Skeletal muscle cell (primary cell): Measurements from ENCODE around the gene HDC.

ENCODE experiments used
- DNase-seq: peaks from one replicate; pipeline ENCODE4 v3.0.0-alpha.2; 2010; ENCODE audit warnings: low read depth
- H3K4me3 ChIP-seq: 2 replicates; pipeline ENCODE4 v1.5.1; 2011; ENCODE audit warnings: low read depth, mild to moderate bottlenecking, control low read depth, low read length, moderate library complexity

The HDC gene

DNA sequence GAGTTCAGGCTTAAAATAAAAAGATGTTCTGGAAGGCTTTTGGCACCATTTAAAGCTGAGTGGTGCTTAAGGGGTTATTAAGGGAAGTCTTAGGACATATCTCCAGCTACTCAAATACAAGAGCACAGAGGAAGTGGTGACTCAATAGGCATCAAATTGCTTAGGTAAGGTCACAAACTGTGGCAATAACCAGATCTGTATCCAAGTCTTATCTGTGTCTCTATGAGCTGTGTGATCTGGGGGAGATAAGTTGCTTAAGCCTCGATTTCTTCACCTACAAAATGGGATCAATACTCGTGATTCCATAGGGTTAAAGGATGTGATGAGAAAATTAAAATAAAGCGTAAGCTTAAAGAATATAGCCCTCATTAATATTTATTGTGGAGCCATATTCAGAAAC, 7.6 kb downstream of the HDC start:
- no peak overlapping the region for H3K4me3 ChIP-seq
- peak; percentile 50 for DNase-seq

DNA sequence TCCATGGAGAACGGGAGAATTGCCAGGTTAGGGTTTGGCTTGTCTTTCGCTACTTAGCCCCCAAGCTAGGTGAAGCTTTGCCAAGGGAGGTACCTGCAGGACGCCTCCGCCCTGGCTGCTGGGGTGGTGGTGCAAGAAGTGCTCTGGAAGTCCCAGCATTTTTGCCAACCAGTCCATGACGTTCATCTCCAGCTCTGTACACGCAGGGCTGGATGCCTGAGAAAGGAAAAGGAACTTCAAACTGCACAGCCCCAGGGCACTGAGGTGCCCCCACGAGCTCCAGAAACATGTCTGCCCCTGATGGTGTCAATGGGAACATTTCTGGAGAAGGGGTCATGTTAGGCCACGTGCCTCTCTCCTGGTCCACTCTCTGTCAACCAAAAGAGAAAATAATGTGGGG, 8.2 kb downstream of the HDC start:
- no peak for DNase-seq
- no peak overlapping the region for H3K4me3 ChIP-seq

DNA sequence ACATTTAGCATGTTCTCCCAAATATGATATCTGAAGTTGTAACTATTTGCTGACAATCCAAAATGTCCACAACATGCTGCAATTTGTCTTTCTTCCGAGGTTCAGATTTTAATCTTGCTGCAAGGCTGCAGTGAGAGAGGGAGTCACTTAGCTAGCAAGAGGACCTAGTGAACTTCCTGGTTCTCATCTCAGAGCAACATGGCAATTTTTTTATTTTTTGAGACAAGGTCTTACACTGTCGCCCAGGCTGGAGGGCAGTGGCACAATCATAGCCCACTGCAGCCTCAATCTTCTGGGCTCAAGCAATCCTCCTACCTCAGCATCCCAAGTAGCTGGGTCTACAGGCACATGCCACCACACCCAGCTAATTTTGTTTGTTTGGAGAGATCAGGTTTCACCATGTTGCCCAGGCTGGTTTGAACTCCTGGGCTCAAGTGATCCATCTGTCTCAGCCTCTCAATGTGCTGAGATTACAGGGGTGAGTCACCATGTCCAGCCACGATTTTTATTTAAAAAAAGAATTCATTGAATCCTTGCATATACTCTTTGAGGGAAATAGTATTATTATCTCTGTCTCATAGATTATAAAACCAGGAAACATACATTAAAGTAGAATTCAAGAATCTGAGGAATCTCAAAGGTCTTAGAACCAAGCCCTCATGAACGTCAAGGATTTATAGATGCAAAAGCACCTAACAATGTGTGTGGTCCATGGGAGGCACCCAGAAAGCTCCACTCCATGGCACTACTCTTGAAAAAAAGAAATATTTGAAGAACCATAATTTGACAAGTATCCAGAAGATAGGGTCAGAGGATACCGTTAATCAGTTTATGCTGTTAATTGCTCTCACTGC, 9.1 kb downstream of the HDC start:
- no peak overlapping the region for H3K4me3 ChIP-seq
- DNase-seq: peak; percentile 25

DNA sequence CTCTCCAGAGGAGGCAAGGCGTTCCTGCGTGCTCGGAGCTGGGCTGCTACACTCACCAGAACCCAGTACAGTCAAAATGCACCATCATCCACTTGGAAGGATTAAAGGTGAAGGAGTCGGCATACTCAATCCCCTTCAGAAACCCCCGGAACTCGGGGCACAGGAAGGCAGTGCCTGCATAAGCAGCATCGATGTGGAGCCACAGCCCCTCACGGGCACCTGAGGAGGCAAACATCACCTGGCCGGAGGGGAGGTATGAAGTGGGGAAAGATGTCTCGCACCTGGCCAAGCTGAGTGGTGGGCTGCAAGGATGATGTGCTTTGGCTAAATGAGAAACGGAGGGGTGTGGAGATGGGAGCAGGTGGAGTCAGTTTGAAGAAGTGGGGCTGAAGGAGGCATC, 13.0 kb downstream of the HDC start:
- no peak for DNase-seq
- H3K4me3 ChIP-seq: no peak overlapping the region

DNA sequence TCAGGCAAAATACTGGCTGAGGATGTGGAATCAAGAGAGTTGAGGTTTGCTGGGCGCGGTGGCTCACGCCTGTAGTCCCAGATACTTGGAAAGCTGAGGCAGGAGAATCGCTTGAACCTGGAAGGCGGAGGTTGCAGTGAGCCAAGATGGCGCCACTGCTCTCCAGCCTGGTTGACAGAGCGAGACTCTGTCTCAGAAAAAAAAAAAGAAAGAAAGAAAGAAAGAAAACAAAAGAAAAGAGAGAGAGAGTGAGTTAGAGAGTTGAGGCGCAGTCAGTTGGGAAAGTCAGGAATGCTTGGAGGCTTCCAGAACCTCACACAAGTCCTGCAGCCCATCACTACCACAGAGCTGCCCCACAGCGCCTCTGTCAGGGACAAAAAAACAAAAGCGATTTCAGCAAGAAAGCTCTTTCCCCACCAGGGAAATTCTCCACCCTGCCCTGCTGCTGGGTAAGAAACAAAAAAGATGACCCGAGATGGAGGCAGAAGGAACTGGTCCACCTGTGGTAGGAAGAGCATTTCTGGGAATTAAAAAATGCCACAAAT, 13.8 kb downstream of the HDC start:
- H3K4me3 ChIP-seq: no peak overlapping the region
- DNase-seq: no peak

DNA sequence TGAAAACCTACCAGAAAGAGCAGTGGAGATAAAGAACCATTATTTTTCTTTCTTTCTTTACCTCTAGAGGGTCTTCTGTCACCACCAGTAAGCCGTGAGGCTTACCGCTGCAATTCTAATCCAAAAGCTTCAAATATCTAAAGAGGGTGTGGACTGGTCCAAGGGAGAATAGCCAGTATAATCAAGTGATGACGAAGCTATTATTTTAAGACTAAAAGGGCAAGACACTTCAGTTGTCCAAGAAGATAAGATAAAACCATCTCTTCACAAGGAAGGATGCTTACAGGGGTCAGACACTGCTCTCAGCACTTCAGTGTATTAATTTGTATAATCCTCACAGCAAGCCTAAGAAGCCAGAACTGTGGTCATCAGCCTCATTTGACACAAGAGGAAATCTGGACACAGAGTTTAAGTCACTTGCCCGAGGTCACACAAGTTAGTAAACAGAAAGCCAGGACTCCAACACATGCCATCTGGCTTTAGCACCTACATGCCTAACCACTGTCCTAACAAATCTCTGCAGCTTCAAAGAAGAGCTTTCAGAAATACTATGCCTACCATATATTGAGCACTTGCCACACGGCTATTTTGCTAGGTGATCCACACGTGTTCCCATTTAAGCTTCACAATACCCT, 14.6 kb downstream of the HDC start:
- H3K4me3 ChIP-seq: no peak overlapping the region
- no peak for DNase-seq

DNA sequence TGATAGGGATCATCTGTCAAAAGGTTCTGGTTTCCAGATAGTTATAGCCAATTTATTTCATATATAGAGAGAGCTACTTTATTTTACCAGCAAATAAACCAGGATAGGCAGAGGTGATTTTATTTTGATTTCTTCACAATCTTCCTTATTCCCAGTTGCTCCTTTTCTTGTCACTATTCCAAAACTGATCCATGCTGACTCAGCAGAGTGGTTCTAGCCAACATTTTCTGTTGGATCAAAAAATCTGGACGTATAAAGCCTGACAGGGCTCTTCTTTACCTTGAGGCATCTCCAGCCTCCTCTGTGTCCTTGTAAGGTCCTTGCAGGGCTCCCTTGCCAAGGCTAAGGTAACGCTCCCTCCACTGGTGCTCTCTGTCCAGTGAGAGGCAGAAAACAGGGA, 15.8 kb downstream of the HDC start:
- DNase-seq: no peak
- no peak overlapping the region for H3K4me3 ChIP-seq

DNA sequence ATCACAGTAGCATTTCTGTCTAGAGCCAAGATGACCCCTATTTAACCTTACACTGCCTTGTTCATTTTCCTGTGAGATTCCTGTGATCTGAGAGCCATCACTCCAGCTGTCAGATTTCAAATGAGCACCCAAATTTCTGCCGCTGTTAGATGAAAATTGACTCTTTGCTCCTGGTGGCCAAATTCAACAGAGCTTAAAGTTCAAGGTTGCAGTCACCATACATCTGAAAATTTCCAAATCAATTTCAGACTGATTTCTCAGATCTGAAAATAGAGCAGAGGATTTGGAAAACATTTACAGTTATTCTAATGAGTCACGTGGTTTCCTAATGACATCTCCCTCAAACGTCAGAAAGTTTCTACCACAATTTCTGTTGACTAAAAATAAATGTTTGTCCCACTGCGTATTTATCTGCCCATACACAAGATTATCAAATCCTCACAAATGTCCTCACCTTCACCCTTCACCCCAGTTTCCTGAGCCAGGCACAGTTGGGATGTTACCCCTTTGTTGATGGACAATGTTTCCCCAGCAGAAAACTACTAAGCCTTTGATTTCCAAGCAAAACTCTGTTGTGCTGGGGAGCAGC, 16.4 kb downstream of the HDC start:
- no peak for DNase-seq
- no peak overlapping the region for H3K4me3 ChIP-seq

DNA sequence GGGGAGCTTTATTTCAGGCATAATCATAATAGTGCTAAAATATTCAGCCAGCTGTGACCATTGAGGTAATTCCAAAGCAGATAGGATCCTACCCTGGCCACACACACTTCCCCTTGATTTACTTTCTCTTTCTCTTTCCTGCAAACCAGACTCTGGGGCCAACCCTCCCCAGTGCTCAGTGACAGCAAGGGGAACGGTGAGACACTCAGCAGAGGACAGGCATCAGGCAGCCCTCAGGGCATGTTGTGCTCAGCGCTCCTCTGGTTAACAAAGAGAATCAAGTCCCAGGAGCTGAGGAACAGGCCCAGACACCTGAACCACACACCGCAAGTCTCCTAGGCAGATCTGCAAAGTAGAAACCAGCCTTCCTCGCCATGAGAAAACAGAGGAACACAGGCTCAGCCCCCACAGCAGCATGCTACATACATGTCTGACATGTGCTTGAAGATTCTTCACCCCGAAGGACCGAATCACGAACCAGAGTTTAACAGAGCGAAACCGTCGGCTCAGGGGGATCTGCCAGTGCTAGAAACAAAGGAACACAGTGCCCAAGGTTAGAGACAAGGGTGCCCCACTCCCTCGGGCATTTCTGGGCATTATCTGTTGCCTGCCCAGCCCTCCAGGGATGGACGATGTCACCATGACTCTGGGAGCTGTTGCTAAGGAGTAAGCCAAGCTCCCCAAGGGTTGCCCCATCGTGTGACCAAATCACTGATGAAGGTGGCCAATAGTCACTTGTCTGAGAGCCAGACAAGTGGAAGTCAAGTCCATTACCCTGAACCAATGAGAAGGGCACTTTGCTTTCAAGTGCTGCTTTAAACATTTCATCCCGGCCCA, 17.5 kb downstream of the HDC start:
- no peak for DNase-seq
- no peak overlapping the region for H3K4me3 ChIP-seq

DNA sequence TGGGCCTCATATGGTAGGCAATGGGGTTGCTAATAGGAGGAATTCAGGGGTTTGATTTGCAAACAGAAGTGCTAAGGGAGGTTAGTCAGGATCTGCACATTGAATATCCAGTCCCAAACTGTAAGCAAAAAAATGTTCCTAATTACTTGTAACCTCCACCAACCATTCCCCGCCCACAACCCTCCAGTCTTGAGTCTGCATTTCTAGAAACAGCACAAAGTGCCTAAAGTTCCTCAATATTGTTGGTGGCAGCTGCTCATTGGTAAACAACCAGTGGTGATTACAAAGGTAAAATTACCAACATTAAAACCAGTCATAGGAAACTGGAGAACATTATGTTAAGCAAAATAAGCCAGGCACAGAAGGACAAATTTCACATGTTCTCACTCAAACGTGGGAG, 18.9 kb downstream of the HDC start:
- H3K4me3 ChIP-seq: no peak overlapping the region
- no peak for DNase-seq

DNA sequence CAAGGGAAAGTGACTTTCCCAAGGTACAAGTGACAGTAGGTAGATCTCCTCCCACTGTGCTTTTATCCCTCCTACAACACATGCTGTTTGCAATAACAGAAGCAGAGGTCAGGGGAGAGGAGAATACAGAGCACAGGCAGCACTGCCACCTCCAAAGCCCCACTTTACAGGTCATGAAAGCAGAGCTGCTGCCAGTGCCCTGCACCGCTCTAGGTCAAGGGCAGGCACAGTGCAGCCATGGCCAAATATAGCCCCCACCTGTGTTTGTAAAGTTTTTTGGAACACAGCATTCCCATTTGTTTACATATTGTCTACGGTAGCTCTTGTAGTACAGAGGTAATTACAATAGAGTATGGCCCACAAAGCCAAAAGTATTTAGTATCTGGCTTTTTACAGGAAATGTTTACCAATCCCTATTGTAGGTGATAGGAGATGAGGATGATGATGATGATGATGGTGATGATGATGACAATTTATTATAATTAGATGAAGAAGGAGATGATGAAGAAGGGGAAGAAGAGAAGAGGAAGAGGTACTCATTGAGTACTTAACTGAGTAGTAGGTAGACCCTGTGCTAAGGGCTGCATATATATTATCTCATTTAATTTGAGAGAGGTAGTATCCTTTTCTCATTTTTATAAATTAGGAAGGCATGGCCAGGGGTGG, 20.4 kb downstream of the HDC start:
- H3K4me3 ChIP-seq: no peak overlapping the region
- DNase-seq: no peak

DNA sequence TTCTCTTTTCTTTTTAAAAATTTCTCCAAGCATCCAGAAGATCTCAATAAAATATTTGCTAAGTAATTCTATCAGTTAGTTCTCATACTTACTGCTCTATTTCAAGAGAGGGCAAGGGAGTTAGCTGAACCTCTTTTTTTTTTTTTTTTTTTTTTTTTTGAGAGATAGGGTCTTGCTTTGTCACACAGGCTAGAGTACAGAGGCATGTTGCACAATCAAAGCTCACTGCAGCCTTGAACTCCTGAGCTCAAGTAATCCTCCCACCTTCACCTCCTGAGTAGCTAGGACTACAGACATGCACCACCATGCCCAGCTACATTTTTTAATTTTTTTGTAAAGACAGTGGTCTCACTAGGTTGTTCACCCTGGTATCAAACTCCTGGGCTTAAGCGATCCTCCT, 21.4 kb downstream of the HDC start:
- no peak overlapping the region for H3K4me3 ChIP-seq
- no peak for DNase-seq

DNA sequence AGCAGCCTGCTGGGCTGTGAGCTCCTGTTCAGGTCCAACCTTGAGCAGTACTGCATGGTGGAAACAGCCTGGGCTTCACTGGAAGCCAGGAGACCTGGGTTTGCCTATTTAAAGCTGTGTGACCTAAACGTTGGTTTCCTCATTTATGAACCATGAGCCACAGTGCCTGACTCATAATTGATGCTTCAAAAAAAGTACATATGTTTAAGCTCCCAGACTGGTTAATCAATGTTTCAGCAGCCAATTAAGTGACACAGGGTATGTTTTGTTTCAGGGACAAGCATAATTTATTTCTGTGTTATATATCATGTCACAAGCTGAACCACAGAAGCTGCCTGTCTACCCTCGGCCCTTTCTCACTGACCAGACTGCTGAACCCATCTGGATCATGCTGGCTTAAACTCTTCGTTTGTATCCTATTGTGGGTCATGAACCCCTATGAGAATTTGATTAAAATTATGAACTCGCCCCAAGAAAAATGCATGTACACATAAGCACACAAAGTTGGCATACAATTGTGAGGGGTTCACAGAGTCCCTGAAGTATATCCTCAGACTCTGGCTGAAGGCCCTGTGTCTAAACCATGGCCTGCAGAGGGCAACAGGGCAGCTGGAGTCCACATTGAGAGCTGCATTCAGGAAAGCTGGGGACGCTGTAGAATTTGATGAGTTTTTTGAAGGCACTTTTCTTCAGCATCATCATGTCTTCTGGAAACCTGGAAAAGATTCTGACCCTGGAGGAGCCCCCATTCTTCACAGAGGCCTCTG, 23.7 kb downstream of the HDC start:
- no peak overlapping the region for H3K4me3 ChIP-seq
- DNase-seq: peak; percentile 25

DNA sequence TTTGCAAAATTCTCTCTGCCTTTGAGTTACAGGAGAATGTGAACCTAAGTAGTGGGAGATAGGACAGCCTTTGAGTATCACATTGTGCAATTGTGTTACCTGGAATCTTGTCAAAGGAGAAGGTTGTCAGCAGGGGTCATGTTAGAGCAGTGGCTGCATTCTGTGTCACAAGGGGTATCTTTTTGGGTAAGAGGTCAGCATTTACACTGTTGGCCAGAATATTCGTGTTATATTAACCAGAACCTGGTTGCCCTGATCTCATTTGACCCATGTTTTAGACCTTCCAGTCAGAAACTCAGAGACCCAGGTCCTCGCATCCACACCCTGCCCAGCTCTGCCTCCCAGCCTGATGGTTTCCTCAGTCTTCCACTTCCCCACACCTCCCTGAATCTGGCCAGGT, 27.3 kb downstream of the HDC start:
- DNase-seq: no peak
- no peak overlapping the region for H3K4me3 ChIP-seq

DNA sequence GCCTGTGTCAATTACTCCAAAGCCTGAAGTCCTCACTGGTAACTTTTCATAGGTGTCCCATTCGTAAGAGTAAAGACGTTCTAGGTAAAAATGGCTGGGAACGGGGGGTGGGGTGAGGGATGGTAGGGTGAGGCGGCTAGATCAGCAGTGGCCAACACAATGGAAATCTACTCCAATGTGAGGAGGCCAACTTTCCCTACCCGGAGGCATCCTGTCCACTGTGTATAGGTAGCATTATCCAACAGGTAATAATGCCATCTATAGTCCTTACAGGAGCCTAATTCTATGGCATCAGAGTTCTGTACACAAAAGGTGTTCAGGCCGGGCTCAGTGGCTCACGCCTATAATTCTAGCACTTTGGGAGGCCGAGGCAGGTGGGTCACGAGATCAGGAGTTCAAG, 29.1 kb downstream of the HDC start:
- H3K4me3 ChIP-seq: no peak overlapping the region
- DNase-seq: no peak

DNA sequence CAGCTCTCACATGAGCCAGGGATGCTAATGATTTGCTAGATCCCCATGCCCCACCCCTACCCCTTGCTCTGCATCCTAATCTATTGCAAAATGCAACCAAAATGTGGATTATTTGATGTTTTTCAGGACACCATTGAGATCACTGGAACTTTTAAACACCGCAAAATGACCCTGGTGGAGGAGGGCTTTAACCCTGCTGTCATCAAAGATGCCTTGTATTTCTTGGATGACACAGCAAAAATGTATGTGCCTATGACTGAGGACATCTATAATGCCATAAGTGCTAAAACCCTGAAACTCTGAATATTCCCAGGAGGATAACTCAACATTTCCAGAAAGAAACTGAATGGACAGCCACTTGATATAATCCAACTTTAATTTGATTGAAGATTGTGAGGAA, 29.7 kb downstream of the HDC start:
- DNase-seq: no peak
- no peak overlapping the region for H3K4me3 ChIP-seq

DNA sequence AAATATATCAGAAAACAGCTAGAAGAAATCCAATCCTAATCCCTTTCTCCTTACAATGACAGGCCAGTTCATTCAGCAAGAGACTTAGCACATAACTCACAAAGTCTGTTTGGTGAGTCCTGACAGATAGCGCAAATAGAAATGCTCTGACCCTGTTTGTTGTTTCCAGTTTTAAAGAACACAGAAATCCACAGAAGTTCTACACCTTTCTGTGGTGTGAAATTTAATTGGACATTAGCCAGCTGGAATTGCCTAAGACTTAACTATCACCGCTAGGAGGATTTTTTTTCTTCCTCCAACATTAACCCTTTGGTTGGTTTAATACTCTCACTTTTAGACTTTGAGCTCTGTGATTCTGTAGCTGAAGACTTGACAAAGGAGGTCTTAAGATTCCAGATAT, 30.8 kb downstream of the HDC start:
- DNase-seq: no peak
- H3K4me3 ChIP-seq: no peak overlapping the region

DNA sequence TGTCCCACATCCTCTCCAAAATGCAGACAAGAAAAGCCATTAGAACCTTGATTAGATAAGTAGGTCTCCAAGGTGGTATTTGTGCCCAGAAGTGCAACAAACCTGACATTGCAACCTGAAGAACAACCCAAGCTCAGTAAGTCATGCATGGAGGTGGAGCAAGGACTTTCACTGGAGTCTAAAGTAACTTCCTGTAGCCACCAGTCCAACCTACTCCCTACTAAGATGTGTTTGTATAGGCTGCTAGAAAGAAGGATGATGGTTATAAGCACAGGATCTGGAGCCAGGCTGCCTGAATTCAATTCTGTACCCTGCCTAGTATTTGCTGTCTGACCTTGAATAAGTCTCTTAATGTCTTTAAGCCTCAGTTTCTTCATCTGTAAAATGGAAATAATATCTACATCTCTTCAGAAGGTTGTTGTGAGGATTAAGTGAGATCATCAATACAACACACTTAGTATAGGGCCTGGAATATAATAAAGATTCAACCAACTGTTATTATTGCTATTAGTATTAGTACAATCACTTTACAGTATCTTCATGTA, 32.3 kb downstream of the HDC start:
- no peak overlapping the region for H3K4me3 ChIP-seq

More for the DNA sequence above, 32.3 kb downstream of the HDC start:
- DNase-seq: no peak
